ENCODE measurements around the gene PRDM16. TPM values are rescaled to one million over a fixed set of nuclear protein-coding genes. Genes with fewer than 3 reads are reported as not detected.

Gene PRDM16
- total RNA-seq, 1 donor from 2014 or later, result 0.43 TPM

DNA sequence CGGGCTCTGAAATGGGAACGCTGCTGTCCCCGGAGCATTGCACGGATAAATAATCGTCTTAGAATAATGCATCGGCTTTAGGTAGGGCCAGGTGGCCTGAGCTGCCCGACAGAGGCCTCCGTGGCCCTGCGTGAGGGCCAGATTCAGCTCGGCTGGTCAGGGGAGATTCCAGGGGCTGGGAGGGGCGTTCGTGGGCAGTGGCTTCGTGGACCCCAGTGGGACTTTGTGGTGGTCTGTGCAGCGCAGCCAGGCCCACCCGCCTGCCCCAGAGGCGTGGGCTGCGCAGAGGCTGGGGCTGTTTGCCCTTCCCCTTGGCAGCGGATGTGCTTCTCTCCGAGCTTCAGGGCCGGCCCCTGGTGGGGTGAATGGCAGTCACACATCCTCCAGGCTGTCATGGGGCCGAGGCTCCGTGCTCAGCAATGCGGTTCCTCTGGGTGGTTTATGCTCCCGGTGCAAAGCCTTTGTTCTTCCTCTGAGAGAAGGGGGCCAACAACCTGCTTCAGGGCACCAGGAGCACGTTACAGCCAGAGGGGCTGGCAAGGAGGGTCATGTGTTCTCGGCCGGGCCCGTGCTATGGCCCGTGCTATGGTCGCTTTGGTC is 104.5 kb downstream of the PRDM16 start:
- peaks cover 32% of the 10 kb centered on the region for H3K4me1 ChIP-seq (ENCODE audit: insufficient read depth, low read length)
- no peak overlapping the region for H2AFZ ChIP-seq (ENCODE audit: low read depth, low read length)
- peaks cover 35% of the 10 kb centered on the region for H3K27me3 Mint-ChIP-seq (ENCODE audit: low read depth, unreplicated experiment)
- H3K9me3 Mint-ChIP-seq (ENCODE audit: unreplicated experiment), result no peaks in the 10 kb centered on the region
- H3K4me3 ChIP-seq (ENCODE audit: insufficient read depth, low read depth, low read length), result no peak overlapping the region
- H3K79me2 ChIP-seq (ENCODE audit: insufficient read depth, low read length), result peaks cover 6% of the 10 kb centered on the region
- no peak overlapping the region for H3K27ac Mint-ChIP-seq (ENCODE audit: unreplicated experiment)
- DNase-seq (ENCODE audit: low read depth), result no peak
- no peak for FAIRE-seq
- no peak overlapping the region for H3K27ac ChIP-seq (ENCODE audit: low read depth, low read length)
- no peak overlapping the region for H3K9ac ChIP-seq (ENCODE audit: low read length)
- H3K4me2 ChIP-seq (ENCODE audit: low read length), result peak overlapping the region; percentile 23
- no peaks in the 10 kb centered on the region for H3K27me3 ChIP-seq (ENCODE audit: insufficient read depth, low read length)
- peaks cover 50% of the 10 kb centered on the region for H4K20me1 ChIP-seq (ENCODE audit: insufficient read depth, low read length)
- H3K36me3 Mint-ChIP-seq (ENCODE audit: low read depth, unreplicated experiment), result no peaks in the 10 kb centered on the region
- H3K9me3 ChIP-seq (ENCODE audit: insufficient read depth, low read depth, low read length), result no peaks in the 10 kb centered on the region
- H3K4me3 Mint-ChIP-seq (ENCODE audit: unreplicated experiment), result no peak overlapping the region
- no peaks in the 10 kb centered on the region for H3K4me1 Mint-ChIP-seq (ENCODE audit: low read depth, unreplicated experiment)
- no peak for TF ChIP-seq EZH2 (IDR thresholded peaks at IDR 0.05; ENCODE audit: insufficient read depth, low read length)
- TF ChIP-seq CTCF (IDR thresholded peaks at IDR 0.05; ENCODE audit: insufficient read depth, low read depth, low read length), result no peak
- H3K36me3 ChIP-seq (ENCODE audit: insufficient read depth, low read length), result no peaks in the 10 kb centered on the region

GRCh38 chr1:3174487-3175247 is 105.7 kb downstream of the PRDM16 start:
- H3K4me1 ChIP-seq (ENCODE audit: insufficient read depth, low read length), result peaks cover 30% of the 10 kb centered on the region
- Mint-ChIP-seq H3K4me1 (ENCODE audit: low read depth, unreplicated experiment) (no peaks in the 10 kb centered on the region), H3K27ac (ENCODE audit: unreplicated experiment) (no peak overlapping the region), H3K9me3 (ENCODE audit: unreplicated experiment) (no peaks in the 10 kb centered on the region), H3K4me3 (ENCODE audit: unreplicated experiment) (no peak overlapping the region), H3K27me3 (ENCODE audit: low read depth, unreplicated experiment) (peaks cover 42% of the 10 kb centered on the region), H3K36me3 (ENCODE audit: low read depth, unreplicated experiment) (no peaks in the 10 kb centered on the region)
- H3K4me3 ChIP-seq (ENCODE audit: insufficient read depth, low read depth, low read length), result no peak overlapping the region
- no peaks in the 10 kb centered on the region for H3K36me3 ChIP-seq (ENCODE audit: insufficient read depth, low read length)
- H3K4me2 ChIP-seq (ENCODE audit: low read length), result peak overlapping the region; percentile 11
- H3K9me3 ChIP-seq (ENCODE audit: insufficient read depth, low read depth, low read length), result no peaks in the 10 kb centered on the region
- H3K27me3 ChIP-seq (ENCODE audit: insufficient read depth, low read length), result no peaks in the 10 kb centered on the region
- peaks cover 6% of the 10 kb centered on the region for H3K79me2 ChIP-seq (ENCODE audit: insufficient read depth, low read length)
- no peak overlapping the region for H3K27ac ChIP-seq (ENCODE audit: low read depth, low read length)
- H4K20me1 ChIP-seq (ENCODE audit: insufficient read depth, low read length), result peaks cover 45% of the 10 kb centered on the region
- H3K9ac ChIP-seq (ENCODE audit: low read length), result no peak overlapping the region
- FAIRE-seq, result no peak
- H2AFZ ChIP-seq (ENCODE audit: low read depth, low read length), result no peak overlapping the region
- peak; percentile 44 for DNase-seq (ENCODE audit: low read depth)
- TF ChIP-seq CTCF (IDR thresholded peaks at IDR 0.05; ENCODE audit: insufficient read depth, low read depth, low read length) (no peak), EZH2 (IDR thresholded peaks at IDR 0.05; ENCODE audit: insufficient read depth, low read length) (no peak)

DNA sequence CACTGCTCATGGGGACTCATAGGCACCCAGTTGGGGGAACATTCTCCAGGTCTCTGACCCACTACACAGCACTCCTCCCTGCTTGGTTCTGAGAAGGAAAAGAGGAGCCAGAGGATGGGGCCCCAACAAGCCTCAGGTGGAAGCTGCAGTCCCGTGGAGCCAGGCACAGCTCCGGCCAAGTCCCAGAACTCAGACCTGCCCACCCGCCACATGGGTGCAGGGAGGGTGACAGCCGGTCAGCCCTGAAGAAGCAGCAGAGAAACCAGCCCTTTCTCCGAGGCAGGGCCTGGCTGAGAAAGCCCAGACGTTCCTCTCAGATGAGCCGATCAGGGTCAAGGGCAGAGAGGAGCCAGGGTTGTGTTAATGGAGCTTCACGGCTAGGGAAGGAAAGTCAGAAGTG is 106.5 kb downstream of the PRDM16 start:
- Histone ChIP-seq H3K27me3 (ENCODE audit: insufficient read depth, low read length) (no peaks in the 10 kb centered on the region), H2AFZ (ENCODE audit: low read depth, low read length) (no peak overlapping the region), H4K20me1 (ENCODE audit: insufficient read depth, low read length) (peaks cover 49% of the 10 kb centered on the region), H3K4me1 (ENCODE audit: insufficient read depth, low read length) (peaks cover 25% of the 10 kb centered on the region), H3K36me3 (ENCODE audit: insufficient read depth, low read length) (no peaks in the 10 kb centered on the region), H3K4me3 (ENCODE audit: insufficient read depth, low read depth, low read length) (no peak overlapping the region), H3K9ac (ENCODE audit: low read length) (no peak overlapping the region), H3K27ac (ENCODE audit: low read depth, low read length) (no peak overlapping the region), H3K79me2 (ENCODE audit: insufficient read depth, low read length) (peaks cover 6% of the 10 kb centered on the region), H3K4me2 (ENCODE audit: low read length) (no peak overlapping the region), H3K9me3 (ENCODE audit: insufficient read depth, low read depth, low read length) (no peaks in the 10 kb centered on the region)
- Mint-ChIP-seq H3K27me3 (ENCODE audit: low read depth, unreplicated experiment) (peaks cover 47% of the 10 kb centered on the region), H3K27ac (ENCODE audit: unreplicated experiment) (no peak overlapping the region), H3K36me3 (ENCODE audit: low read depth, unreplicated experiment) (no peaks in the 10 kb centered on the region), H3K4me3 (ENCODE audit: unreplicated experiment) (no peak overlapping the region), H3K4me1 (ENCODE audit: low read depth, unreplicated experiment) (no peaks in the 10 kb centered on the region), H3K9me3 (ENCODE audit: unreplicated experiment) (no peaks in the 10 kb centered on the region)
- no peak for TF ChIP-seq EZH2 (IDR thresholded peaks at IDR 0.05; ENCODE audit: insufficient read depth, low read length)
- no peak for TF ChIP-seq CTCF (IDR thresholded peaks at IDR 0.05; ENCODE audit: insufficient read depth, low read depth, low read length)
- DNase-seq (ENCODE audit: low read depth) (no peak), FAIRE-seq (no peak)

All from astrocyte (in vitro differentiated cells and primary cell).